Trophoblast cell (in vitro differentiated cells and primary cell): ENCODE results near the gene GRB2. TPM values are rescaled to one million over a fixed set of nuclear protein-coding genes. Genes with fewer than 3 reads are reported as not detected.
"Not testable (repeated sequence)": the region's sequence is repeated elsewhere in the genome, so short reads cannot be mapped to it uniquely, and the experiment has no call there.

ENCODE experiments used
- DNase-seq, 2 donors: peaks; one replicate each; pipeline ENCODE4 v3.0.0-alpha.2; 2016
- H2AFZ ChIP-seq: 2 replicates; pipeline ENCODE4 v1.6.1; 2013; ENCODE audit warnings: low read length, moderate library complexity, mild to moderate bottlenecking; ENCODE audit not compliant: insufficient read depth, poor library complexity
- H2AK5ac ChIP-seq: 2 replicates; pipeline ENCODE4 v1.6.1; 2013; ENCODE audit warnings: mild to moderate bottlenecking, low read length
- H2BK120ac ChIP-seq: 2 replicates; pipeline ENCODE4 v1.6.1; 2013; ENCODE audit warnings: low read length, mild to moderate bottlenecking, moderate library complexity; ENCODE audit not compliant: insufficient read depth, poor library complexity
- H2BK12ac ChIP-seq: 2 replicates; pipeline ENCODE4 v1.6.1; 2013; ENCODE audit warnings: mild to moderate bottlenecking, low read length, moderate library complexity
- H2BK5ac ChIP-seq: 2 replicates; pipeline ENCODE4 v1.6.1; 2013; ENCODE audit warnings: low read length, low read depth, moderate library complexity, mild to moderate bottlenecking; ENCODE audit not compliant: poor library complexity
- H3K14ac ChIP-seq: 2 replicates; pipeline ENCODE4 v1.6.1; 2013; ENCODE audit warnings: mild to moderate bottlenecking, low read length
- H3K18ac ChIP-seq: 2 replicates; pipeline ENCODE4 v1.6.1; 2013; ENCODE audit warnings: mild to moderate bottlenecking, low read length
- H3K23ac ChIP-seq: 2 replicates; pipeline ENCODE4 v1.6.1; 2013; ENCODE audit warnings: low read length
- H3K27ac ChIP-seq: 2 replicates; pipeline ENCODE4 v1.5.1; 2013; ENCODE audit warnings: low read depth, mild to moderate bottlenecking, inconsistent platforms, low read length, moderate library complexity
- H3K27me3 ChIP-seq: 2 replicates; pipeline ENCODE4 v1.6.1; 2013; ENCODE audit warnings: inconsistent platforms, mild to moderate bottlenecking, low read length, moderate library complexity; ENCODE audit not compliant: insufficient read depth
- H3K36me3 ChIP-seq, 2 experiments: 1 replicate in 1 of 2; 2 replicates in 1 of 2; pipeline ENCODE4 v1.6.1; 2013; ENCODE audit warnings: low read length in 2 of 2, mild to moderate bottlenecking in 2 of 2, moderate library complexity in 1 of 2; ENCODE audit not compliant: insufficient read depth in 2 of 2, control insufficient read depth in 1 of 2
- H3K4ac ChIP-seq: 2 replicates; pipeline ENCODE4 v1.6.1; 2013; ENCODE audit warnings: low read depth, mild to moderate bottlenecking, low read length, moderate library complexity
- H3K4me1 ChIP-seq, 2 experiments: 1 replicate in 1 of 2; 2 replicates in 1 of 2; pipeline ENCODE4 v1.6.1; 2013; ENCODE audit warnings: low read length in 2 of 2, mild to moderate bottlenecking in 2 of 2, moderate library complexity in 1 of 2; ENCODE audit not compliant: insufficient read depth in 2 of 2, control insufficient read depth in 1 of 2
- H3K4me2 ChIP-seq: 2 replicates; pipeline ENCODE4 v1.6.1; 2013; ENCODE audit warnings: inconsistent platforms, mild to moderate bottlenecking, low read length, moderate library complexity
- H3K4me3 ChIP-seq: 2 replicates; pipeline ENCODE4 v1.5.1; 2013; ENCODE audit warnings: mild to moderate bottlenecking, low read depth, low read length, inconsistent platforms
- H3K79me1 ChIP-seq: one replicate; pipeline ENCODE4 v1.6.1; 2013; ENCODE audit warnings: low read length
- H3K79me2 ChIP-seq: 2 replicates; pipeline ENCODE4 v1.6.1; 2013; ENCODE audit warnings: low read length, mild to moderate bottlenecking; ENCODE audit not compliant: control insufficient read depth, insufficient read depth, poor library complexity
- H3K9ac ChIP-seq: 2 replicates; pipeline ENCODE4 v1.6.1; 2013; ENCODE audit warnings: mild to moderate bottlenecking, low read length
- H3K9me3 ChIP-seq: 2 replicates; pipeline ENCODE4 v1.6.1; 2013; ENCODE audit warnings: low read depth, mild to moderate bottlenecking, control low read depth, inconsistent platforms, low read length; ENCODE audit not compliant: insufficient read depth
- H4K12ac ChIP-seq: 2 replicates; pipeline ENCODE4 v1.6.1; 2013; ENCODE audit warnings: low read depth, mild to moderate bottlenecking, low read length, moderate library complexity
- H4K8ac ChIP-seq: 2 replicates; pipeline ENCODE4 v1.6.1; 2013; ENCODE audit warnings: low read depth, mild to moderate bottlenecking, low read length, moderate library complexity
- H4K91ac ChIP-seq: one replicate; pipeline ENCODE4 v1.6.1; 2013; ENCODE audit warnings: low read depth, mild to moderate bottlenecking, low read length, moderate library complexity
- WGBS: extraction: QIAGEN DNeasy Blood & Tissue Kit; methylation state at CpG from one replicate; pipeline ENCODE4 v1.1.7; 2013; ENCODE audit warnings: missing lambda C conversion rate; ENCODE audit not compliant: insufficient read length, insufficient coverage; ENCODE audit errors: extremely low coverage; 5-methylcytosine and 5-hydroxymethylcytosine counted together
- polyA plus RNA-seq: library from polyadenylated mRNA; stranded (reverse); fragments of 200-250 nt; gene quantifications from 2 replicates; pipeline ENCODE4 v1.2.3, GENCODE V29; 2013

GRB2 gene
- 120 and 126 TPM in 2 replicates for polyA plus RNA-seq

GRCh38 chr17:75405365-75406221 lies at the start of gene GRB2:
Gene GRB2 (minus strand): TSS chr17:75405678. CDS start chr17:75393628, 12,050 bp downstream.
- peak within 1 kb of the TSS; percentile 92 for H3K9ac ChIP-seq
- no peaks in the 10 kb centered on the region for H3K27me3 ChIP-seq
- DNase-seq, result peak; percentile 97 to 99
- H2AK5ac ChIP-seq, result peak within 1 kb of the TSS; percentile 21
- peak within 1 kb of the TSS; percentile 92 for H3K14ac ChIP-seq
- H2BK12ac ChIP-seq, result no peak within 1 kb of the TSS
- H3K27ac ChIP-seq, result peak within 1 kb of the TSS; percentile 73
- H3K79me2 ChIP-seq, result peaks cover 13% of the 10 kb centered on the region
- peak within 1 kb of the TSS; percentile 99 for H3K4me3 ChIP-seq
- no peak within 1 kb of the TSS for H3K23ac ChIP-seq
- peak within 1 kb of the TSS; percentile 90 for H4K8ac ChIP-seq
- H2BK5ac ChIP-seq, result peak within 1 kb of the TSS; percentile 79
- peak within 1 kb of the TSS; percentile 96 for H3K4ac ChIP-seq
- H3K4me2 ChIP-seq, result peak within 1 kb of the TSS; percentile 99
- H3K18ac ChIP-seq, result peak within 1 kb of the TSS; percentile 98
- H3K9me3 ChIP-seq, result no peaks in the 10 kb centered on the region
- WGBS, result no CpG with 5 or more reads among the region's 74 CpGs
- H3K79me1 ChIP-seq, result peaks cover 5% of the 10 kb centered on the region
- H3K4me1 ChIP-seq, result peaks cover 0 to under 1% of the 10 kb centered on the region in 2 experiments
- H4K12ac ChIP-seq, result peak within 1 kb of the TSS; percentile 70
- H4K91ac ChIP-seq, result peak within 1 kb of the TSS; percentile 82
- peak within 1 kb of the TSS; percentile 91 for H2AFZ ChIP-seq
- peak within 1 kb of the TSS; percentile 81 for H2BK120ac ChIP-seq
- H3K36me3 ChIP-seq, result no peaks in the 10 kb centered on the region

GRCh38 chr17:75454672-75455071 lies 49.2 kb upstream of the GRB2 start:
- not testable (repeated sequence) for H4K12ac ChIP-seq, H3K27ac ChIP-seq, H3K18ac ChIP-seq, H3K27me3 ChIP-seq, H3K4me2 ChIP-seq, DNase-seq, H2BK120ac ChIP-seq, H4K8ac ChIP-seq, H4K91ac ChIP-seq, H3K23ac ChIP-seq, H3K4me3 ChIP-seq, H2BK12ac ChIP-seq, H3K4me1 ChIP-seq, H3K9ac ChIP-seq, H2AFZ ChIP-seq, H3K4ac ChIP-seq, H2BK5ac ChIP-seq, H3K36me3 ChIP-seq, H2AK5ac ChIP-seq, H3K14ac ChIP-seq, H3K9me3 ChIP-seq, H3K79me2 ChIP-seq
- H3K79me1 ChIP-seq, result peaks cover 14% of the 10 kb centered on the region
- WGBS, result no CpG with 5 or more reads among the region's 3 CpGs

- Histone ChIP-seq H3K27ac (no peak overlapping the region), H2BK12ac (no peak overlapping the region), H3K9me3 (no peaks in the 10 kb centered on the region), H3K9ac (no peak overlapping the region), H4K12ac (no peak overlapping the region), H3K4me1 (peaks cover 0 to 6% of the 10 kb centered on the region in 2 experiments), H2BK5ac (no peak overlapping the region), H2BK120ac (no peak overlapping the region), H2AFZ (no peak overlapping the region), H3K23ac (no peak overlapping the region), H3K18ac (no peak overlapping the region), H3K79me1 (peaks cover 13% of the 10 kb centered on the region), H3K4me2 (no peak overlapping the region), H3K79me2 (peaks cover 6% of the 10 kb centered on the region), H2AK5ac (no peak overlapping the region), H3K4me3 (no peak overlapping the region), H3K4ac (no peak overlapping the region), H3K27me3 (no peaks in the 10 kb centered on the region), H4K91ac (no peak overlapping the region), H3K36me3 (no peaks in the 10 kb centered on the region), H4K8ac (no peak overlapping the region), H3K14ac (no peak overlapping the region)
- no peak for DNase-seq
Observed at GRCh38 chr17:75454193-75454592, 48.7 kb upstream of the GRB2 start.

- Histone ChIP-seq H4K12ac (no peak overlapping the region), H3K27ac (no peak overlapping the region), H3K27me3 (no peaks in the 10 kb centered on the region), H2AFZ (no peak overlapping the region), H3K4me2 (no peak overlapping the region), H4K91ac (no peak overlapping the region), H3K23ac (no peak overlapping the region), H3K9me3 (no peaks in the 10 kb centered on the region), H3K36me3 (no peaks in the 10 kb centered on the region), H3K14ac (no peak overlapping the region), H3K4me3 (no peak overlapping the region), H3K4me1 (peaks cover 0 to 2% of the 10 kb centered on the region in 2 experiments), H3K4ac (no peak overlapping the region), H3K79me1 (no peaks in the 10 kb centered on the region), H2AK5ac (no peak overlapping the region), H2BK5ac (no peak overlapping the region), H4K8ac (no peak overlapping the region), H2BK12ac (no peak overlapping the region), H3K79me2 (no peaks in the 10 kb centered on the region), H3K9ac (no peak overlapping the region), H2BK120ac (no peak overlapping the region), H3K18ac (no peak overlapping the region)
- no CpG with 5 or more reads among the region's 4 CpGs for WGBS
- peak; percentile 71 to 87 for DNase-seq
Observed at GRCh38 chr17:75450270-75450669, 44.8 kb upstream of the GRB2 start.
